Measurements from ENCODE around the gene DISP3.

DISP3 gene

DNA sequence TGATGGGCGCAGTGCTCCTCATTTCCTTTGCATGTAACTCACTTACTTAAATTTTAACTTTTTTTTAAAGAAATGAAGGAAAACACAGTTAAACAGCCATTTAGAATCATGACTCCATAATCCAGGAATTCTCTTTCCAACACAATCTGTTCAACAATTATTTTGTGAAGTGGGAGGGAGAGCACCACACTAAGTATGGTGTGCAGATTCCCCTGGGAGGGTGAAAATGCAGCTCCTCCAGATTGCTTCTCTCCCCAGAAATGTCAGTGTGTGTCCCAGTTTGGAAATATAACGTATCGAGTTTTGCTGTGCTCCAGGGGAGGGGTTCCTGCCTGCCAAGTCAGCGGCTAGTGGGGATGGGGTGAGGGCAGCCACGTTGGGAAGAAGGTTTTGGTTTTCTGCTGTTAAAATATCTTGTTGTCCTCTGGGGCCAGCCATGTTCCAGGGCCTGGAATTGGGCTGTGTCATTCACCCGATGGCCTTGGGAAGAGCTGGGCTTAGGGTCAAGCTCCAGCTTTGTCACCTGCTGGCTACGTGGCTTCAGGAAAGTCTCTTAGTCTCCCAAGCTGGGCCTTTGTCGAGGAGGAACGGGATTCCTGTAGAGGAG is 17.3 kb upstream of the DISP3 start:
- H3K4me3 ChIP-seq (ENCODE audit: low read depth, low read length) = no peak overlapping the region
- TF ChIP-seq, protein P1, sequence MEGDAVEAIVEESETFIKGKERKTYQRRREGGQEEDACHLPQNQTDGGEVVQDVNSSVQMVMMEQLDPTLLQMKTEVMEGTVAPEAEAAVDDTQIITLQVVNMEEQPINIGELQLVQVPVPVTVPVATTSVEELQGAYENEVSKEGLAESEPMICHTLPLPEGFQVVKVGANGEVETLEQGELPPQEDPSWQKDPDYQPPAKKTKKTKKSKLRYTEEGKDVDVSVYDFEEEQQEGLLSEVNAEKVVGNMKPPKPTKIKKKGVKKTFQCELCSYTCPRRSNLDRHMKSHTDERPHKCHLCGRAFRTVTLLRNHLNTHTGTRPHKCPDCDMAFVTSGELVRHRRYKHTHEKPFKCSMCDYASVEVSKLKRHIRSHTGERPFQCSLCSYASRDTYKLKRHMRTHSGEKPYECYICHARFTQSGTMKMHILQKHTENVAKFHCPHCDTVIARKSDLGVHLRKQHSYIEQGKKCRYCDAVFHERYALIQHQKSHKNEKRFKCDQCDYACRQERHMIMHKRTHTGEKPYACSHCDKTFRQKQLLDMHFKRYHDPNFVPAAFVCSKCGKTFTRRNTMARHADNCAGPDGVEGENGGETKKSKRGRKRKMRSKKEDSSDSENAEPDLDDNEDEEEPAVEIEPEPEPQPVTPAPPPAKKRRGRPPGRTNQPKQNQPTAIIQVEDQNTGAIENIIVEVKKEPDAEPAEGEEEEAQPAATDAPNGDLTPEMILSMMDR (IDR thresholded peaks at IDR 0.05; ENCODE audit: low read depth, low read length) = no peak

DNA sequence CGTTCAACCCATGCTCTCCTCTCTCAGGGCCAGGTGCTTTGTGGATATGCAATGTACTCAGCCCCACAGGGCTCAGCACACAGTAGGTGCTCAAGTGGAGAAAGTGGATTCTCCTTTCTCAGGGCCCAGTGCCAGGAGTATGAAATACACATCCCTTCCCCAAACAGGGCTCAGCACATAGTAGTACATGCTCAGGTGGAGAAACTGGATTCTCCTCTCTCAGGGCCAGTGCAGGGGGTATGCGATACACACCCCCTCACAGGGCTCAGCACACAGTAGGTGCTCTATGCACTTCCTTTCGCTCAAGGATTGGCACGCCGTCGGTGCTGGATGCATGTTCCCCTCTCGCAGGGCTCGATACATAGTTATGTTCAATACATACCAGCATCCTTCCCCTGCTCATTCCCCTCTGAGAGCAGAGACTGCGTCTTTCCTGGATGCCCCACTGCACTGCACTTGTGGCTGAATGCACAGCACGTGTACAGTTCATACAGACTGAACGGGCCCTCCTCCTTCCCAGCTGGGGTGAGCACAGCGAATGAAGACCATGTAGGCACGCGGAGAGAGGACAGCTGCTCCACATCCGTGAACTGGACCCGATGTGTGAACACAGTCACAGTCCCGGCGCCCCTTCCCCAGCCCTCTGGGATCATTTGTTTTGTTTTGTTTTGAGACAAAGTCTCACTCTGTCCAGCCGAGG is 16.6 kb upstream of the DISP3 start:
- H3K4me3 ChIP-seq (ENCODE audit: low read depth, low read length) = no peak overlapping the region
- TF ChIP-seq, protein P1 (IDR thresholded peaks at IDR 0.05; ENCODE audit: low read depth, low read length) = no peak

DNA sequence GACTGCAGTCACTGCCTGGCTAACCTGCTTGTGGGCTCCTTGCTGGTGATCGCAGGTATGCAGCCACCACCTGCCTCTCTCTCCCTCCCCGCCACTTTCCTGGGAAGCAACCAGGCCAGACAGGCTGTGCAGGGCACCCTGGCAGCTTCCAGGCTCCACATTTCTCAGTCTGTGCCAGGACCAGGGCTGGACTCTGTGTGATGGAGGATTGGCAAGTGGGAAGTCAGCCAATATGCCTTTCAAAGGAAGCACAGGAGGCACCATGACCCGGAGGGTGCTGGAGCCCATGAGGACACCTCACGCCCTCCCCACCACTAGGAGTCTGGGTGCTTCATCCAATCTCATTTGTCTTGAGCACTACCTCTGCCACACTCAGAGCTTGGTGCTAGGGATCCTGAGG is 15.8 kb upstream of the DISP3 start:
- TF ChIP-seq, protein P1 (IDR thresholded peaks at IDR 0.05; ENCODE audit: low read depth, low read length) = no peak
- H3K4me3 ChIP-seq (ENCODE audit: low read depth, low read length) = no peak overlapping the region

DNA sequence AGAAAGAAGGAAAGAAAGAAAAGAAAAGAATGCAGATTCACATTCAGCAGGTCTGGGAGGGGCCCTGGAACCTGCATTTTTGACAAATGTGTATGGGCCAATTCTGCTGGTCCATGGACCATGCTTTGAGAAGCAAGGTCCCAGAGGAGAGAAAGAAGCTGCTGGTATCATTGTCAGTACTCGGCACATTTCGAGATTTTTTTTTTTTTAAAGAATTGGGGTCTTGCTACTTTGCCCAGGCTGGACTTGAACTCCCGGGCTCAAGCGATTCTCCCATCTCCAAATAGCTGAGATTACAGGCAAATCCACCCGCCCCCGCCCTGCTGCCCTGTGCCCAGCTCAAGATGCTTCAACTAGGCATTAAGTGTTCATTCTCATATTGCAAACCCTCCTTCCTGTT is 13.6 kb upstream of the DISP3 start:
- no peak overlapping the region for H3K4me3 ChIP-seq (ENCODE audit: low read depth, low read length)
- TF ChIP-seq, protein P1 (IDR thresholded peaks at IDR 0.05; ENCODE audit: low read depth, low read length) = no peak

DNA sequence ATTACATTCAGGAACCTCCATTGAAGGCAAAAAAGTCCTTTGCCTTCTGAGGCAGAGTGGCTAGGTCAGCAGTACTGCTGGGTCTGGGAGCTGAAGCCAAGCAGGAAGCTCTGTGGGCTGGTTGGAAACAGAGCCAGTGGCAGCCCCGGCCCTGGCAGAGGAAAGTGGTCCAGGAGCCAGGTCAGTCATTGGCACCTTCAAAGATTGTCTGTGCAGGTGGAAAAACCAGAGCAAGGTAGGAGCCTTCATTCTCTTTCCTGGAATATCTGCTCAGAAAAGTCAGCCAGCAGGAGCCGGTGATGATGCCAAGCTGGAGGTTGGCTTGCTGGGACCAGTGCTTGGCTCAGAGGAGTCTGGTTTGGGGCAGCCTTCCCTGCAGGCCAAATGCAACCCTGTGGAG is 12.5 kb upstream of the DISP3 start:
- TF ChIP-seq, protein P1 (IDR thresholded peaks at IDR 0.05; ENCODE audit: low read depth, low read length) = no peak
- H3K4me3 ChIP-seq (ENCODE audit: low read depth, low read length) = no peak overlapping the region

DNA sequence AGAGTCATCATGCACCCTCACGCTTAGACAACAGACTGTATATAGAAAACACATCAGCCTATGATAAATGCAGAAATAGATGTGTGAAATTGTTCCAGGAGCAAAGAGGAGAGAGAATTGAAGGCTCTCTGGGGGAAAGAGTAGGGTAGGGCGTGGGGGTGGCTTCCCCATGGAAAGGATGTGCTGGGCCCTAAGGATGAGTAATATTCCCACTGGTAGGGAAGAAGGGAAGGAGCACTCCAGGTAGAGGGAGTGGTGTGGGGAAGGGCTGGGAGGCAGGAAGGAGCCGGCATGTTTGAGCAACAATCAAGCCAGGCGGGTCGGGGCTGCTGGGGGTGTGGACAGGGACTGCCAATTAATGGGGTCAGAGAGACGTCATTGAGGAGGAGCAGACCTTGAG is 10.1 kb upstream of the DISP3 start:
- TF ChIP-seq, protein P1 (IDR thresholded peaks at IDR 0.05; ENCODE audit: low read depth, low read length) = no peak
- no peak overlapping the region for H3K4me3 ChIP-seq (ENCODE audit: low read depth, low read length)

DNA sequence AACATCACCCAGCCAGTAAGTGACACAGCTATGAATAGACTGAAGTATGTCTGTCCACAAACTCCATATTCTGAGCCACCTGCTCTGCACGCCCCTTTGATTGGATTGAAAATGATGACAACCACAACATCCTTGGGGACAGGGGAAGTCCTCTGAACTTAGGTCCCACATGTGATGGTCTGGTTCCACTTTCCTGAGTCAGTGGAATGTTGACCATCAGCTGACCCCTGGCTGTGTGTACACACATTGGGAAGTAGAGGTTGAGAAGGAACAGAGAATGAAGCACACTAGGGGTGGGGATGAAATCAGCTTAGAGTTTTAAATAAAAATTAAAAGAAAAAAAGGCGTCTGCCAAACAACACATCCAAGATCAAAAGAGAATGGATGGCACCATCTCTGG is 8.0 kb upstream of the DISP3 start:
- no peak overlapping the region for H3K4me3 ChIP-seq (ENCODE audit: low read depth, low read length)
- TF ChIP-seq, protein P1 (IDR thresholded peaks at IDR 0.05; ENCODE audit: low read depth, low read length) = no peak
